ENCODE data around the gene ZNF385A. TPM values are rescaled to one million over a fixed set of nuclear protein-coding genes. Genes with fewer than 3 reads are reported as not detected.

ZNF385A gene
- total and polyA plus RNA-seq, 9 of the 15 experiments (the other 6 are each of a cell fraction or from before 2014, with no cell fraction given) = 1.0 to 111 (median 7.7) TPM

- TF ChIP-seq TCF15 (CRISPR knock-in tag; IDR thresholded peaks at IDR 0.05) = no peak
- TF ChIP-seq MCM3 (IDR thresholded peaks at IDR 0.05) = no peak
- peak; percentile 46; the same call in 1 of the 2 replicates for TF ChIP-seq ARID4B (CRISPR knock-in tag; IDR thresholded peaks at IDR 0.05)
- no peak for TF ChIP-seq KAT2B (IDR thresholded peaks at IDR 0.05; ENCODE audit: low read depth, low read length)
- TF ChIP-seq, protein P1, sequence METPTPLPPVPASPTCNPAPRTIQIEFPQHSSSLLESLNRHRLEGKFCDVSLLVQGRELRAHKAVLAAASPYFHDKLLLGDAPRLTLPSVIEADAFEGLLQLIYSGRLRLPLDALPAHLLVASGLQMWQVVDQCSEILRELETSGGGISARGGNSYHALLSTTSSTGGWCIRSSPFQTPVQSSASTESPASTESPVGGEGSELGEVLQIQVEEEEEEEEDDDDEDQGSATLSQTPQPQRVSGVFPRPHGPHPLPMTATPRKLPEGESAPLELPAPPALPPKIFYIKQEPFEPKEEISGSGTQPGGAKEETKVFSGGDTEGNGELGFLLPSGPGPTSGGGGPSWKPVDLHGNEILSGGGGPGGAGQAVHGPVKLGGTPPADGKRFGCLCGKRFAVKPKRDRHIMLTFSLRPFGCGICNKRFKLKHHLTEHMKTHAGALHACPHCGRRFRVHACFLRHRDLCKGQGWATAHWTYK (CRISPR knock-in tag; IDR thresholded peaks at IDR 0.05) = no peak
- TF ChIP-seq CXXC5 (CRISPR knock-in tag; IDR thresholded peaks at IDR 0.05) = peak; percentile 57
- no peak for TF ChIP-seq MXI1 (IDR thresholded peaks at IDR 0.05; ENCODE audit: low read depth, low read length)
- TF ChIP-seq ATF1 (CRISPR knock-in tag; IDR thresholded peaks at IDR 0.05) = no peak
- no peak for TF ChIP-seq ATF1 (tag; IDR thresholded peaks at IDR 0.05)
- TF ChIP-seq RBFOX2 (IDR thresholded peaks at IDR 0.05; ENCODE audit: low read depth, low read length) = peak; percentile 50; the same call in 1 of the 2 replicates
- no peak for TF ChIP-seq PTRF (tag; IDR thresholded peaks at IDR 0.05)
- TF ChIP-seq BRD4 (IDR thresholded peaks at IDR 0.05) = no peak
- no peak for TF ChIP-seq ZNF384 (IDR thresholded peaks at IDR 0.05; ENCODE audit: low read depth, low read length)
- TF ChIP-seq NCOR1 (IDR thresholded peaks at IDR 0.05) = peak; percentile 78
- TF ChIP-seq NR1H2 (CRISPR knock-in tag; IDR thresholded peaks at IDR 0.05) = no peak
- peak; percentile 66 for TF ChIP-seq SP1 (CRISPR knock-in tag; IDR thresholded peaks at IDR 0.05)
- TF ChIP-seq PHB2 (IDR thresholded peaks at IDR 0.05; ENCODE audit: low read depth) = peak; percentile 21; the same call in 1 of the 2 replicates
- TF ChIP-seq, protein P2, sequence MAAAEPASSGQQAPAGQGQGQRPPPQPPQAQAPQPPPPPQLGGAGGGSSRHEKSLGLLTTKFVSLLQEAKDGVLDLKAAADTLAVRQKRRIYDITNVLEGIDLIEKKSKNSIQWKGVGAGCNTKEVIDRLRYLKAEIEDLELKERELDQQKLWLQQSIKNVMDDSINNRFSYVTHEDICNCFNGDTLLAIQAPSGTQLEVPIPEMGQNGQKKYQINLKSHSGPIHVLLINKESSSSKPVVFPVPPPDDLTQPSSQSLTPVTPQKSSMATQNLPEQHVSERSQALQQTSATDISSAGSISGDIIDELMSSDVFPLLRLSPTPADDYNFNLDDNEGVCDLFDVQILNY (CRISPR knock-in tag; IDR thresholded peaks at IDR 0.05) = no peak
- TF ChIP-seq CBFB (CRISPR knock-in tag; IDR thresholded peaks at IDR 0.05) = no peak
- TF ChIP-seq NBN (IDR thresholded peaks at IDR 0.05; ENCODE audit: low read depth) = no peak
- no peak for TF ChIP-seq ZNF277 (CRISPR knock-in tag; IDR thresholded peaks at IDR 0.05; ENCODE audit: borderline replicate concordance)
Measured at GRCh38 chr12:54390668-54391551, 6.4 kb upstream of the ZNF385A start (continued).
